Measurements from ENCODE around the gene PHF19. TPM values are rescaled to one million over a fixed set of nuclear protein-coding genes. Genes with fewer than 3 reads are reported as not detected.

The PHF19 gene
- total and polyA plus RNA-seq, 4 donors = 13.6 to 42.6 (median 31.6) TPM

GRCh38 chr9:120885457-120885856 lies 8.5 kb upstream of the PHF19 start:
- Histone ChIP-seq H3K36me3 (ENCODE audit: control insufficient read depth, insufficient read depth, low read length) (no peaks in the 10 kb centered on the region), H3K4me1 (ENCODE audit: control insufficient read depth, insufficient read depth, low read length) (no peaks in the 10 kb centered on the region), H3K9me3 (ENCODE audit: control insufficient read depth, insufficient read depth, low read length) (no peaks in the 10 kb centered on the region), H3K4me3 (ENCODE audit: low read depth, low read length) (no peak overlapping the region), H3K27me3 (ENCODE audit: control insufficient read depth, insufficient read depth, low read length) (no peaks in the 10 kb centered on the region), H3K27ac (ENCODE audit: low read depth, low read length) (no peak overlapping the region)
- WGBS (ENCODE audit: insufficient coverage) = 94% methylated on average over 2 of the region's 3 CpGs
- no peak for DNase-seq (ENCODE audit: low read depth in 4 of 6, low spot score in 6 of 6)

GRCh38 chr9:120883608-120883996 lies 6.6 kb upstream of the PHF19 start:
- no peak for DNase-seq (ENCODE audit: low read depth in 4 of 6, low spot score in 6 of 6)
- WGBS (ENCODE audit: insufficient coverage) = 29% methylated on average over 1 of the region's 3 CpGs
- Histone ChIP-seq H3K27ac (ENCODE audit: low read depth, low read length) (no peak overlapping the region), H3K4me1 (ENCODE audit: control insufficient read depth, insufficient read depth, low read length) (peaks cover under 1% of the 10 kb centered on the region), H3K36me3 (ENCODE audit: control insufficient read depth, insufficient read depth, low read length) (no peaks in the 10 kb centered on the region), H3K4me3 (ENCODE audit: low read depth, low read length) (no peak overlapping the region), H3K9me3 (ENCODE audit: control insufficient read depth, insufficient read depth, low read length) (no peaks in the 10 kb centered on the region), H3K27me3 (ENCODE audit: control insufficient read depth, insufficient read depth, low read length) (no peaks in the 10 kb centered on the region)

GRCh38 chr9:120882935-120883607 lies 6.1 kb upstream of the PHF19 start:
- H3K36me3 ChIP-seq (ENCODE audit: control insufficient read depth, insufficient read depth, low read length) = no peaks in the 10 kb centered on the region
- peaks cover 5% of the 10 kb centered on the region for H3K4me1 ChIP-seq (ENCODE audit: control insufficient read depth, insufficient read depth, low read length)
- no peaks in the 10 kb centered on the region for H3K9me3 ChIP-seq (ENCODE audit: control insufficient read depth, insufficient read depth, low read length)
- no peak for DNase-seq (ENCODE audit: low read depth in 4 of 6, low spot score in 6 of 6)
- 56% methylated on average over 6 of the region's 10 CpGs for WGBS (ENCODE audit: insufficient coverage)
- no peak overlapping the region for H3K27ac ChIP-seq (ENCODE audit: low read depth, low read length)
- H3K27me3 ChIP-seq (ENCODE audit: control insufficient read depth, insufficient read depth, low read length) = no peaks in the 10 kb centered on the region
- no peak overlapping the region for H3K4me3 ChIP-seq (ENCODE audit: low read depth, low read length)

GRCh38 chr9:120879446-120879845 lies 2.5 kb upstream of the PHF19 start:
- no peaks in the 10 kb centered on the region for H3K9me3 ChIP-seq (ENCODE audit: control insufficient read depth, insufficient read depth, low read length)
- peaks cover under 1% of the 10 kb centered on the region for H3K36me3 ChIP-seq (ENCODE audit: control insufficient read depth, insufficient read depth, low read length)
- no peaks in the 10 kb centered on the region for H3K27me3 ChIP-seq (ENCODE audit: control insufficient read depth, insufficient read depth, low read length)
- H3K4me1 ChIP-seq (ENCODE audit: control insufficient read depth, insufficient read depth, low read length) = peaks cover 22% of the 10 kb centered on the region
- H3K4me3 ChIP-seq (ENCODE audit: low read depth, low read length) = no peak overlapping the region
- 96% methylated on average over 3 of the region's 6 CpGs for WGBS (ENCODE audit: insufficient coverage)
- no peak for DNase-seq (ENCODE audit: low read depth in 4 of 6, low spot score in 6 of 6)
- H3K27ac ChIP-seq (ENCODE audit: low read depth, low read length) = no peak overlapping the region

GRCh38 chr9:120878188-120879130 lies 1.5 kb upstream of the PHF19 start:
- peak in 1 of 6 donors; percentile 42 for DNase-seq (ENCODE audit: low read depth in 4 of 6, low spot score in 6 of 6)
- Histone ChIP-seq H3K9me3 (ENCODE audit: control insufficient read depth, insufficient read depth, low read length) (no peaks in the 10 kb centered on the region), H3K27me3 (ENCODE audit: control insufficient read depth, insufficient read depth, low read length) (no peaks in the 10 kb centered on the region), H3K27ac (ENCODE audit: low read depth, low read length) (no peak overlapping the region), H3K36me3 (ENCODE audit: control insufficient read depth, insufficient read depth, low read length) (peaks cover 10% of the 10 kb centered on the region), H3K4me3 (ENCODE audit: low read depth, low read length) (no peak overlapping the region), H3K4me1 (ENCODE audit: control insufficient read depth, insufficient read depth, low read length) (peaks cover 22% of the 10 kb centered on the region)
- WGBS (ENCODE audit: insufficient coverage) = 89% methylated on average over 6 of the region's 8 CpGs

GRCh38 chr9:120877276-120878034 lies 467 bp upstream of the PHF19 start:
- no peaks in the 10 kb centered on the region for H3K9me3 ChIP-seq (ENCODE audit: control insufficient read depth, insufficient read depth, low read length)
- under 1% methylated on average over 61 of the region's 63 CpGs for WGBS (ENCODE audit: insufficient coverage)
- H3K4me3 ChIP-seq (ENCODE audit: low read depth, low read length) = peak overlapping the region; percentile 73
- H3K36me3 ChIP-seq (ENCODE audit: control insufficient read depth, insufficient read depth, low read length) = peaks cover 14% of the 10 kb centered on the region
- H3K27ac ChIP-seq (ENCODE audit: low read depth, low read length) = peak overlapping the region; percentile 73
- H3K4me1 ChIP-seq (ENCODE audit: control insufficient read depth, insufficient read depth, low read length) = peaks cover 22% of the 10 kb centered on the region
- DNase-seq (ENCODE audit: low read depth in 4 of 6, low spot score in 6 of 6) = peak in 3 of 6 donors; percentile 40 to 84 (median 83)
- H3K27me3 ChIP-seq (ENCODE audit: control insufficient read depth, insufficient read depth, low read length) = no peaks in the 10 kb centered on the region

- 2% methylated on average over 65 of the region's 65 CpGs for WGBS (ENCODE audit: insufficient coverage)
- DNase-seq (ENCODE audit: low read depth in 4 of 6, low spot score in 6 of 6) = peak in 3 of 6 donors; percentile 33 to 84 (median 83)
Measured at GRCh38 chr9:120875954-120876841, 790 bp downstream of the PHF19 start.

GRCh38 chr9:120875643-120875953 lies 1.4 kb downstream of the PHF19 start:
- 64% methylated on average over 5 of the region's 7 CpGs for WGBS (ENCODE audit: insufficient coverage)
- peak overlapping the region; percentile 61 for H3K27ac ChIP-seq (ENCODE audit: low read depth, low read length)
- DNase-seq (ENCODE audit: low read depth in 4 of 6, low spot score in 6 of 6) = no peak
- H3K36me3 ChIP-seq (ENCODE audit: control insufficient read depth, insufficient read depth, low read length) = peaks cover 22% of the 10 kb centered on the region
- no peaks in the 10 kb centered on the region for H3K9me3 ChIP-seq (ENCODE audit: control insufficient read depth, insufficient read depth, low read length)
- H3K4me1 ChIP-seq (ENCODE audit: control insufficient read depth, insufficient read depth, low read length) = peaks cover 22% of the 10 kb centered on the region
- peak overlapping the region; percentile 33 for H3K4me3 ChIP-seq (ENCODE audit: low read depth, low read length)
- H3K27me3 ChIP-seq (ENCODE audit: control insufficient read depth, insufficient read depth, low read length) = no peaks in the 10 kb centered on the region

More at GRCh38 chr9:120875954-120876841, 790 bp downstream of the PHF19 start:
- H3K4me1 ChIP-seq (ENCODE audit: control insufficient read depth, insufficient read depth, low read length) = peaks cover 22% of the 10 kb centered on the region
- H3K4me3 ChIP-seq (ENCODE audit: low read depth, low read length) = peak overlapping the region; percentile 74
- H3K27me3 ChIP-seq (ENCODE audit: control insufficient read depth, insufficient read depth, low read length) = no peaks in the 10 kb centered on the region
- H3K36me3 ChIP-seq (ENCODE audit: control insufficient read depth, insufficient read depth, low read length) = peaks cover 22% of the 10 kb centered on the region
- H3K9me3 ChIP-seq (ENCODE audit: control insufficient read depth, insufficient read depth, low read length) = no peaks in the 10 kb centered on the region
- H3K27ac ChIP-seq (ENCODE audit: low read depth, low read length) = peak overlapping the region; percentile 84

- peaks cover 23% of the 10 kb centered on the region for H3K4me1 ChIP-seq (ENCODE audit: control insufficient read depth, insufficient read depth, low read length)
- H3K36me3 ChIP-seq (ENCODE audit: control insufficient read depth, insufficient read depth, low read length) = peaks cover 25% of the 10 kb centered on the region
- H3K27ac ChIP-seq (ENCODE audit: low read depth, low read length) = peak overlapping the region; percentile 61
- no peak for DNase-seq (ENCODE audit: low read depth in 4 of 6, low spot score in 6 of 6)
- H3K4me3 ChIP-seq (ENCODE audit: low read depth, low read length) = no peak overlapping the region
- no peaks in the 10 kb centered on the region for H3K27me3 ChIP-seq (ENCODE audit: control insufficient read depth, insufficient read depth, low read length)
- 68% methylated on average over 4 of the region's 4 CpGs for WGBS (ENCODE audit: insufficient coverage)
- no peaks in the 10 kb centered on the region for H3K9me3 ChIP-seq (ENCODE audit: control insufficient read depth, insufficient read depth, low read length)
Measured at GRCh38 chr9:120875195-120875565, 1.8 kb downstream of the PHF19 start.

All from spinal cord (tissue), 10 donors.